HepG2 (cell line): ENCODE measurements around the gene FAF2. TPM values are rescaled to one million over a fixed set of nuclear protein-coding genes. Genes with fewer than 3 reads are reported as not detected.

Experiments
- ARHGAP35 ChIP-seq: sonication (generic); formaldehyde crosslinking; IDR thresholded peaks from 2 replicates; pipeline ENCODE4 v1.9.0; 2022; ENCODE audit warnings: mild to moderate bottlenecking, inconsistent platforms, moderate library complexity, missing genetic modification reagents, borderline replicate concordance
- ESRRA ChIP-seq: sonication (generic); formaldehyde crosslinking; IDR thresholded peaks from 2 replicates; pipeline ENCODE4 v1.5.1; 2020; ENCODE audit warnings: mild to moderate bottlenecking, low read depth, missing genetic modification reagents
- GFI1 ChIP-seq: sonication (generic); formaldehyde crosslinking; IDR thresholded peaks from 2 replicates; pipeline ENCODE4 v1.5.0; 2020; ENCODE audit warnings: missing genetic modification reagents, mild to moderate bottlenecking, borderline replicate concordance
- IRF1 ChIP-seq: sonication (generic); formaldehyde crosslinking; IDR thresholded peaks from 2 replicates; pipeline ENCODE4 v1.4.0; 2020; ENCODE audit warnings: low read depth, mild to moderate bottlenecking, missing genetic modification reagents
- KMT2A ChIP-seq: sonication (generic); formaldehyde crosslinking; IDR thresholded peaks from 2 replicates; pipeline ENCODE4 v1.4.0; 2020; ENCODE audit warnings: missing genetic modification reagents
- MAFG ChIP-seq: sonication (generic); formaldehyde crosslinking; IDR thresholded peaks from 2 replicates; pipeline ENCODE4 v1.5.1; 2020; ENCODE audit warnings: mild to moderate bottlenecking, missing genetic modification reagents
- MEIS2 ChIP-seq: sonication (generic); formaldehyde crosslinking; IDR thresholded peaks from 2 replicates; pipeline ENCODE4 v1.9.0; 2021; ENCODE audit warnings: mild to moderate bottlenecking, missing genetic modification reagents
- NAIF1 ChIP-seq: sonication (generic); formaldehyde crosslinking; IDR thresholded peaks from 2 replicates; pipeline ENCODE4 v1.5.0; 2020; ENCODE audit warnings: mild to moderate bottlenecking, missing genetic modification reagents, borderline replicate concordance
- RBM39 ChIP-seq: fragments of 200-400 bp; formaldehyde crosslinking; IDR thresholded peaks from one replicate; pipeline ENCODE4 v1.6.1; 2018; ENCODE audit warnings: antibody characterized with exemption, mild to moderate bottlenecking, low read depth, low read length; ENCODE audit not compliant: poor library complexity, severe bottlenecking
- SIN3A ChIP-seq: IDR thresholded peaks from 2 replicates; pipeline ENCODE4 v1.6.1; 2011; ENCODE audit warnings: low read depth, mild to moderate bottlenecking, control low read depth, low read length, borderline replicate concordance
- SRF ChIP-seq: IDR thresholded peaks from 2 replicates; pipeline ENCODE4 v1.6.1; 2011; ENCODE audit warnings: mild to moderate bottlenecking, low read depth, low read length, moderate library complexity
- SRSF9 ChIP-seq: fragments of 200-400 bp; formaldehyde crosslinking; IDR thresholded peaks from 2 replicates; pipeline ENCODE4 v1.6.1; 2018; ENCODE audit warnings: borderline replicate concordance, mild to moderate bottlenecking, low read depth, low read length; ENCODE audit not compliant: insufficient read depth, poor library complexity, severe bottlenecking
- TAF1 ChIP-seq: sonication (generic); formaldehyde crosslinking; IDR thresholded peaks from 2 replicates; pipeline ENCODE4 v1.4.0; 2020; ENCODE audit warnings: missing genetic modification reagents
- TBX2 ChIP-seq: sonication (generic); formaldehyde crosslinking; IDR thresholded peaks from 2 replicates; pipeline ENCODE4 v1.5.0; 2020; ENCODE audit warnings: missing genetic modification reagents, mild to moderate bottlenecking, borderline replicate concordance
- TBX3 ChIP-seq: fragments of 450-650 bp; IDR thresholded peaks from 2 replicates; pipeline ENCODE4 v1.6.1; 2017; ENCODE audit warnings: antibody characterized with exemption, mild to moderate bottlenecking, inconsistent platforms, borderline replicate concordance
- TCF7L2 ChIP-seq: IDR thresholded peaks from 2 replicates; pipeline ENCODE4 v1.6.1; 2011; ENCODE audit warnings: mild to moderate bottlenecking, low read depth, low read length, moderate library complexity
- TIGD3 ChIP-seq: sonication (generic); formaldehyde crosslinking; IDR thresholded peaks from 2 replicates; pipeline ENCODE4 v1.5.1; 2020; ENCODE audit warnings: mild to moderate bottlenecking, missing genetic modification reagents, borderline replicate concordance
- YEATS4 ChIP-seq: sonication (generic); formaldehyde crosslinking; IDR thresholded peaks from 2 replicates; pipeline ENCODE4 v1.4.0; 2020; ENCODE audit warnings: missing genetic modification reagents, borderline replicate concordance
- ZBTB34 ChIP-seq: sonication (generic); formaldehyde crosslinking; IDR thresholded peaks from 2 replicates; pipeline ENCODE4 v1.8.0; 2022; ENCODE audit warnings: mild to moderate bottlenecking, missing genetic modification reagents
- ZNF564 ChIP-seq: sonication (generic); formaldehyde crosslinking; IDR thresholded peaks from 2 replicates; pipeline ENCODE4 v1.8.1; 2023; ENCODE audit warnings: mild to moderate bottlenecking, missing genetic modification reagents
- ZNF597 ChIP-seq: sonication (generic); formaldehyde crosslinking; IDR thresholded peaks from 2 replicates; pipeline ENCODE4 v1.5.0; 2020; ENCODE audit warnings: missing genetic modification reagents
- ZNF652 ChIP-seq: IDR thresholded peaks from 2 replicates; pipeline ENCODE4 v1.6.1; 2016; ENCODE audit warnings: low read depth, borderline replicate concordance
- ZNF660 ChIP-seq: sonication (generic); formaldehyde crosslinking; IDR thresholded peaks from 2 replicates; pipeline ENCODE4 v1.5.1; 2020; ENCODE audit warnings: mild to moderate bottlenecking, low read depth, missing genetic modification reagents, borderline replicate concordance
- ZNF703 ChIP-seq: sonication (generic); formaldehyde crosslinking; IDR thresholded peaks from 2 replicates; pipeline ENCODE4 v1.5.1; 2020; ENCODE audit warnings: missing genetic modification reagents, mild to moderate bottlenecking, moderate library complexity, borderline replicate concordance
- ZNF788 ChIP-seq: sonication (generic); formaldehyde crosslinking; IDR thresholded peaks from 2 replicates; pipeline ENCODE4 v1.5.0; 2020; ENCODE audit warnings: mild to moderate bottlenecking, missing genetic modification reagents, borderline replicate concordance
- polyA plus RNA-seq, 8 experiments: library from polyadenylated mRNA; depleted of rRNA in 3 of 8; stranded (reverse) in 7 of 8; unstranded in 1 of 8; fragments of >200 nt; fragmentation: Illumina TruSeq in 4 of 8; extraction: Trizol in 4 of 8; gene quantifications; 2 replicates each; pipeline versions ENCODE4 v1.2.1 to v1.2.3, GENCODE V29; 2011 to 2016; ENCODE audit warnings: low read depth in 4 of 8, missing spikeins in 1 of 8, mixed read lengths in 1 of 8; ENCODE audit not compliant: insufficient read depth in 1 of 8
- total RNA-seq, 5 experiments: library from RNA; depleted of rRNA; stranded (reverse); fragments of >200 nt; fragmentation: Illumina TruSeq; extraction: Trizol; gene quantifications; 2 replicates each; pipeline ENCODE4 v1.2.3, GENCODE V29; 2016; ENCODE audit warnings: low read depth in 1 of 5

FAF2 gene
- total and polyA plus RNA-seq, 2 of the 13 experiments (the other 11 are each of a cell fraction or from before 2014, with no cell fraction given) = 27.8 to 34.3 TPM

GRCh38 chr5:176550275-176550831 lies 102.2 kb downstream of the FAF2 start (continued):
- TF ChIP-seq SIN3A (no peak), ZNF703 (CRISPR knock-in tag) (no peak), MEIS2 (CRISPR knock-in tag) (no peak), ARHGAP35 (CRISPR knock-in tag) (no peak), MAFG (no peak), IRF1 (CRISPR knock-in tag) (no peak), SRSF9 (no peak), TBX2 (CRISPR knock-in tag) (no peak), TCF7L2 (no peak), TIGD3 (CRISPR knock-in tag) (no peak), ZNF788 (CRISPR knock-in tag) (no peak), RBM39 (peak; percentile 48), GFI1 (CRISPR knock-in tag) (no peak), TAF1 (CRISPR knock-in tag) (0 out of 2 replicates have a peak, but pooled peaks have one; percentile 32), ZNF652 (CRISPR knock-in tag) (no peak), KMT2A (CRISPR knock-in tag) (0 out of 2 replicates have a peak, but pooled peaks have one; percentile 36), SRF (no peak), ESRRA (no peak), TBX3 (no peak), ZNF597 (CRISPR knock-in tag) (no peak), ZNF660 (CRISPR knock-in tag) (no peak), ZNF564 (CRISPR knock-in tag) (no peak), ZBTB34 (CRISPR knock-in tag) (no peak), YEATS4 (CRISPR knock-in tag) (no peak), NAIF1 (CRISPR knock-in tag) (no peak)
